ENCODE data around the gene SPOCD1. TPM values are rescaled to one million over a fixed set of nuclear protein-coding genes. Genes with fewer than 3 reads are reported as not detected.
"Not testable (repeated sequence)": the region's sequence is repeated elsewhere in the genome, so short reads cannot be mapped to it uniquely, and the experiment has no call there.

SPOCD1 gene
- total RNA-seq, 1 donor from 2014 or later, result 28.0 TPM

DNA sequence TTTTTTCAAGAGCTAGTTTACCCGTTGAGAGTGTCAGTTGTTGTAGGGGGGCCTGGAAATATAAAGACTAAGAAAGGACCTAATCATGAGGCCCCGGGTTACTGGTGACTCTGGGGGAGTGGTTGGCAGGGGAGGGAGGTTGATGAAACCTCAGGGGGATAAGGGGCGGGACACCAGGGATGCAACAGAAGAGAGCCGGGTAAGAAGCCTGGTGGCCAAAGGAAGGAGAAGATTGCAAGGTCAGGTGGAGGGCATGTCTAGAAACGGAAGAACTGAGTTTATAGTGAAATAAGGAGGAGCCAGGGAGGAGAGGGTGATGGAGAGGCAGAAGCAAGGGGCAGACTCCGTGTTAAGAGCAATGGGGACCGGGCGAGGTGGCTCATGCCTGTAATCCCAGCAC lies 12.5 kb upstream of the SPOCD1 start:
- Histone ChIP-seq H3K9ac (ENCODE audit: low read length) (no peak overlapping the region), H3K79me2 (ENCODE audit: insufficient read depth, low read length) (no peaks in the 10 kb centered on the region), H3K4me1 (ENCODE audit: insufficient read depth, low read length) (peaks cover 4% of the 10 kb centered on the region), H2AFZ (ENCODE audit: low read depth, low read length) (no peak overlapping the region), H3K4me2 (ENCODE audit: low read length) (no peak overlapping the region), H3K27me3 (ENCODE audit: insufficient read depth, low read length) (no peaks in the 10 kb centered on the region), H3K36me3 (ENCODE audit: insufficient read depth, low read length) (no peaks in the 10 kb centered on the region), H4K20me1 (ENCODE audit: insufficient read depth, low read length) (no peaks in the 10 kb centered on the region), H3K9me3 (ENCODE audit: insufficient read depth, low read depth, low read length) (no peaks in the 10 kb centered on the region), H3K4me3 (ENCODE audit: insufficient read depth, low read depth, low read length) (no peak overlapping the region), H3K27ac (ENCODE audit: low read depth, low read length) (no peak overlapping the region)
- FAIRE-seq, result no peak
- Mint-ChIP-seq H3K4me3 (ENCODE audit: unreplicated experiment) (no peak overlapping the region), H3K36me3 (ENCODE audit: low read depth, unreplicated experiment) (no peaks in the 10 kb centered on the region), H3K27ac (ENCODE audit: unreplicated experiment) (no peak overlapping the region), H3K27me3 (ENCODE audit: low read depth, unreplicated experiment) (peaks cover 24% of the 10 kb centered on the region), H3K9me3 (ENCODE audit: unreplicated experiment) (no peaks in the 10 kb centered on the region), H3K4me1 (ENCODE audit: low read depth, unreplicated experiment) (peaks cover 12% of the 10 kb centered on the region)
- DNase-seq (ENCODE audit: low read depth), result no peak
- TF ChIP-seq EZH2 (IDR thresholded peaks at IDR 0.05; ENCODE audit: insufficient read depth, low read length), result no peak
- TF ChIP-seq, protein P1, sequence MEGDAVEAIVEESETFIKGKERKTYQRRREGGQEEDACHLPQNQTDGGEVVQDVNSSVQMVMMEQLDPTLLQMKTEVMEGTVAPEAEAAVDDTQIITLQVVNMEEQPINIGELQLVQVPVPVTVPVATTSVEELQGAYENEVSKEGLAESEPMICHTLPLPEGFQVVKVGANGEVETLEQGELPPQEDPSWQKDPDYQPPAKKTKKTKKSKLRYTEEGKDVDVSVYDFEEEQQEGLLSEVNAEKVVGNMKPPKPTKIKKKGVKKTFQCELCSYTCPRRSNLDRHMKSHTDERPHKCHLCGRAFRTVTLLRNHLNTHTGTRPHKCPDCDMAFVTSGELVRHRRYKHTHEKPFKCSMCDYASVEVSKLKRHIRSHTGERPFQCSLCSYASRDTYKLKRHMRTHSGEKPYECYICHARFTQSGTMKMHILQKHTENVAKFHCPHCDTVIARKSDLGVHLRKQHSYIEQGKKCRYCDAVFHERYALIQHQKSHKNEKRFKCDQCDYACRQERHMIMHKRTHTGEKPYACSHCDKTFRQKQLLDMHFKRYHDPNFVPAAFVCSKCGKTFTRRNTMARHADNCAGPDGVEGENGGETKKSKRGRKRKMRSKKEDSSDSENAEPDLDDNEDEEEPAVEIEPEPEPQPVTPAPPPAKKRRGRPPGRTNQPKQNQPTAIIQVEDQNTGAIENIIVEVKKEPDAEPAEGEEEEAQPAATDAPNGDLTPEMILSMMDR (IDR thresholded peaks at IDR 0.05; ENCODE audit: insufficient read depth, low read depth, low read length), result no peak

DNA sequence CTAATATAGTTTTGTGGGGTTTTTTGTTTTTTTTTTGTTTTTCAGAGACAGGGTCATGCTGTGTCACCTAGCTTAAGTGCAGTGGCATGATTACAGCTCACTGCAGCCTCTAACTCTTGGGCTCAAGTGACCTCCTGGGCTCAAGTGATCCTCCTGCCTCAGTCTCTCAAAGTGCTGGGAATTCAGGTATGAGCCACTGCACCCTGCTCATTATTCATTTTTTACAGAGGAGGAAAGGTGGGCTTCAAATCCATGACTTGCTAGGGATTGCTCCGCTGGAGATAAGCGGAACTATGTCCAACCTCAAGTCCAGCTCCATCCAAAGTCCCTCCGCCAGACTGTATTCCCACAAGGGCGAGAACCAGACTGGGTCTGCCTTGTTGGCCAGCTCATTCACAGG lies 8.0 kb upstream of the SPOCD1 start:
- no peaks in the 10 kb centered on the region for H3K9me3 Mint-ChIP-seq (ENCODE audit: unreplicated experiment)
- TF ChIP-seq, protein P1 (IDR thresholded peaks at IDR 0.05; ENCODE audit: insufficient read depth, low read depth, low read length), result no peak
- no peak for TF ChIP-seq EZH2 (IDR thresholded peaks at IDR 0.05; ENCODE audit: insufficient read depth, low read length)

DNA sequence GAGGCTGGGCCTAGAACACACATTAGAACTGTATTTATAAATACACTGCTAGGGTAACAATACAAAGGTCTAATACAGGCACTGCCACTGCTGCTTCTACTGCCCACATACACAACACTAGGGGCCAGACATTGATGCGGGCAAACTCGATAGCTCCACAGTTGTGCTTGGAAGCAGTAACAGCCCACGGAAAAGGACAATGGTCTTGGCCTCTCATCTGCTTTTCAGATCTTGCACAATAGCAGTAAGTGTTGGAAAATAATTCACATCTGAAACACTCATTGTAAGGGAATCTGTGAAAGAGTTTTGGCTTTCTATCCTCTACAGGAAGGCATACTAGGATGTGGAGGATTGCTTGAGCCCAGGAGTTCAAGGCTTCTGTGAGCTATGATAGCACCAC lies 6.9 kb upstream of the SPOCD1 start:
- H3K4me3 ChIP-seq (ENCODE audit: insufficient read depth, low read depth, low read length), result no peak overlapping the region
- TF ChIP-seq, protein P1 (IDR thresholded peaks at IDR 0.05; ENCODE audit: insufficient read depth, low read depth, low read length), result no peak
- TF ChIP-seq EZH2 (IDR thresholded peaks at IDR 0.05; ENCODE audit: insufficient read depth, low read length), result no peak
- no peaks in the 10 kb centered on the region for H3K36me3 ChIP-seq (ENCODE audit: insufficient read depth, low read length)
- no peaks in the 10 kb centered on the region for H3K4me1 ChIP-seq (ENCODE audit: insufficient read depth, low read length)
- Mint-ChIP-seq H3K27me3 (ENCODE audit: low read depth, unreplicated experiment) (peaks cover 3% of the 10 kb centered on the region), H3K36me3 (ENCODE audit: low read depth, unreplicated experiment) (no peaks in the 10 kb centered on the region), H3K9me3 (ENCODE audit: unreplicated experiment) (no peaks in the 10 kb centered on the region), H3K27ac (ENCODE audit: unreplicated experiment) (no peak overlapping the region), H3K4me1 (ENCODE audit: low read depth, unreplicated experiment) (peaks cover 6% of the 10 kb centered on the region), H3K4me3 (ENCODE audit: unreplicated experiment) (no peak overlapping the region)
- H3K27me3 ChIP-seq (ENCODE audit: insufficient read depth, low read length), result no peaks in the 10 kb centered on the region
- H3K79me2 ChIP-seq (ENCODE audit: insufficient read depth, low read length), result no peaks in the 10 kb centered on the region
- no peaks in the 10 kb centered on the region for H4K20me1 ChIP-seq (ENCODE audit: insufficient read depth, low read length)
- no peak overlapping the region for H2AFZ ChIP-seq (ENCODE audit: low read depth, low read length)
- H3K9me3 ChIP-seq (ENCODE audit: insufficient read depth, low read depth, low read length), result no peaks in the 10 kb centered on the region
- no peak overlapping the region for H3K9ac ChIP-seq (ENCODE audit: low read length)
- no peak overlapping the region for H3K4me2 ChIP-seq (ENCODE audit: low read length)
- no peak for DNase-seq (ENCODE audit: low read depth)
- no peak overlapping the region for H3K27ac ChIP-seq (ENCODE audit: low read depth, low read length)
- FAIRE-seq, result no peak

More for the DNA sequence above, 8.0 kb upstream of the SPOCD1 start:
- H3K79me2 ChIP-seq (ENCODE audit: insufficient read depth, low read length), result no peaks in the 10 kb centered on the region
- H3K27ac Mint-ChIP-seq (ENCODE audit: unreplicated experiment), result no peak overlapping the region
- no peak overlapping the region for H3K27ac ChIP-seq (ENCODE audit: low read depth, low read length)
- H3K4me3 ChIP-seq (ENCODE audit: insufficient read depth, low read depth, low read length), result no peak overlapping the region
- H4K20me1 ChIP-seq (ENCODE audit: insufficient read depth, low read length), result no peaks in the 10 kb centered on the region
- H3K4me2 ChIP-seq (ENCODE audit: low read length), result no peak overlapping the region
- DNase-seq (ENCODE audit: low read depth) (no peak), FAIRE-seq (no peak)
- H3K36me3 Mint-ChIP-seq (ENCODE audit: low read depth, unreplicated experiment), result no peaks in the 10 kb centered on the region
- H3K27me3 ChIP-seq (ENCODE audit: insufficient read depth, low read length), result no peaks in the 10 kb centered on the region
- no peak overlapping the region for H3K9ac ChIP-seq (ENCODE audit: low read length)
- no peak overlapping the region for H3K4me3 Mint-ChIP-seq (ENCODE audit: unreplicated experiment)
- H2AFZ ChIP-seq (ENCODE audit: low read depth, low read length), result no peak overlapping the region
- peaks cover 8% of the 10 kb centered on the region for H3K27me3 Mint-ChIP-seq (ENCODE audit: low read depth, unreplicated experiment)
- no peaks in the 10 kb centered on the region for H3K36me3 ChIP-seq (ENCODE audit: insufficient read depth, low read length)
- peaks cover 6% of the 10 kb centered on the region for H3K4me1 Mint-ChIP-seq (ENCODE audit: low read depth, unreplicated experiment)
- H3K4me1 ChIP-seq (ENCODE audit: insufficient read depth, low read length), result no peaks in the 10 kb centered on the region
- H3K9me3 ChIP-seq (ENCODE audit: insufficient read depth, low read depth, low read length), result no peaks in the 10 kb centered on the region

DNA sequence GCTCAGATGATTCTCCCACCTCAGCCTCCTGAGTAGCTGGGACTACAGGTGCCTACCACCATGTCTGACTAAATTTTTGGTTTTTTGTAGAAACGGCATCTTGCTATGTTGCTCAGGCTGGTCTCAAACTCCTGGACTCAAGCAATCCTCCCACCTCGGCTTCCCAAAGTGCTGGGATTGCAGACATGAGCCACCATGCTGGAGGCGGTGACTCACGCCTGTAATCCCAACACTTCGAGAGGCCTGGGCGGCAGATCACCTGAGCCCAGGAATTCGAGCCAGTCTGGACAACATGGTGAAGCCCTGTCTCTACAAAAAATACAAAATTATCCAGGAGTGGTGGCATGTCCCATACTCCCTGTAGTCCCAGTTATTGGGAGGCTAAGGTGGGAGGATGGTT lies 4.4 kb upstream of the SPOCD1 start:
- H3K27me3 Mint-ChIP-seq (ENCODE audit: low read depth, unreplicated experiment); H3K9me3 ChIP-seq (ENCODE audit: insufficient read depth, low read depth, low read length); H3K79me2 ChIP-seq (ENCODE audit: insufficient read depth, low read length); FAIRE-seq; H3K4me3 ChIP-seq (ENCODE audit: insufficient read depth, low read depth, low read length); H3K27ac ChIP-seq (ENCODE audit: low read depth, low read length); H3K4me1 Mint-ChIP-seq (ENCODE audit: low read depth, unreplicated experiment); DNase-seq (ENCODE audit: low read depth); H3K4me2 ChIP-seq (ENCODE audit: low read length); H3K9me3 Mint-ChIP-seq (ENCODE audit: unreplicated experiment); H3K27ac Mint-ChIP-seq (ENCODE audit: unreplicated experiment); H3K36me3 Mint-ChIP-seq (ENCODE audit: low read depth, unreplicated experiment); H2AFZ ChIP-seq (ENCODE audit: low read depth, low read length); H3K4me3 Mint-ChIP-seq (ENCODE audit: unreplicated experiment); H3K4me1 ChIP-seq (ENCODE audit: insufficient read depth, low read length); H4K20me1 ChIP-seq (ENCODE audit: insufficient read depth, low read length); H3K9ac ChIP-seq (ENCODE audit: low read length); H3K27me3 ChIP-seq (ENCODE audit: insufficient read depth, low read length); H3K36me3 ChIP-seq (ENCODE audit: insufficient read depth, low read length): not testable (repeated sequence)
